H1 (cell line): ENCODE data around the gene LANCL3. TPM values are rescaled to one million over a fixed set of nuclear protein-coding genes. Genes with fewer than 3 reads are reported as not detected.

ENCODE experiments used
- CTCF ChIA-PET: fragments of 300-600 bp; sonication (Branson Sonifier 250); formaldehyde crosslinking; loops from one replicate; lab custom pipeline; 2021; ENCODE audit not compliant: partially characterized antibody; lab: Charles Lee
- POLR2A ChIA-PET: fragments of 300-600 bp; sonication (Branson Sonifier 250); formaldehyde crosslinking; loops from one replicate; lab custom pipeline; 2021; ENCODE audit warnings: inconsistent platforms; ENCODE audit not compliant: partially characterized antibody; lab: Charles Lee
- DNase-seq, 2 experiments: peaks; one replicate each; pipeline versions ENCODE4 v3.0.0 to v3.0.0-alpha.2; 2010 to 2022; ENCODE audit warnings: low spot score in 2 of 2, low read depth in 1 of 2, mixed read lengths in 1 of 2
- FAIRE-seq: peaks from 2 replicates; lab custom pipeline; 2011; peaks lifted over from hg19 to GRCh38; lab: Jason Lieb, UNC
- H2AFZ ChIP-seq: 2 replicates; pipeline ENCODE4 v1.8.1; 2012; ENCODE audit warnings: low read length, inconsistent platforms
- H2AK5ac ChIP-seq: 2 replicates; pipeline ENCODE4 v1.6.1; 2013; ENCODE audit warnings: low read depth, low read length
- H2BK120ac ChIP-seq: replicated peaks from 2 replicates; pipeline ENCODE3; 2013; ENCODE audit warnings: low read depth, low read length, inconsistent platforms
- H2BK12ac ChIP-seq: 2 replicates; pipeline ENCODE4 v1.6.1; 2013; ENCODE audit warnings: low read depth, low read length
- H2BK15ac ChIP-seq: 2 replicates; pipeline ENCODE4 v1.6.1; 2013; ENCODE audit warnings: low read length
- H2BK20ac ChIP-seq: 2 replicates; pipeline ENCODE4 v1.6.1; 2013; ENCODE audit warnings: low read length
- H2BK5ac ChIP-seq: 2 replicates; pipeline ENCODE4 v1.6.1; 2013; ENCODE audit warnings: low read depth, low read length
- H3K14ac ChIP-seq: 2 replicates; pipeline ENCODE4 v1.6.1; 2013; ENCODE audit warnings: inconsistent platforms; ENCODE audit not compliant: insufficient read length
- H3K18ac ChIP-seq: 2 replicates; pipeline ENCODE4 v1.6.1; 2013; ENCODE audit warnings: low read length; ENCODE audit errors: extremely low read depth
- H3K23ac ChIP-seq: 2 replicates; pipeline ENCODE4 v1.6.1; 2013; ENCODE audit warnings: inconsistent platforms; ENCODE audit not compliant: insufficient read length
- H3K23me2 ChIP-seq: 2 replicates; pipeline ENCODE4 v1.6.1; 2013; ENCODE audit warnings: low read depth, low read length
- H3K27ac ChIP-seq: 2 replicates; pipeline ENCODE4 v1.6.1; 2011; ENCODE audit warnings: low read depth, low read length, inconsistent platforms
- H3K27me3 ChIP-seq, 4 experiments: replicated peaks in 1 of 4; 1 replicate in 1 of 4; 2 replicates in 3 of 4; pipeline versions ENCODE4 v1.6.1 to v1.8.1; 2011 to 2013; ENCODE audit warnings: low read length in 3 of 4, mild to moderate bottlenecking in 3 of 4, inconsistent platforms in 2 of 4, mixed read lengths in 2 of 4, moderate library complexity in 1 of 4; ENCODE audit not compliant: control insufficient read depth in 3 of 4, insufficient read depth in 3 of 4; ENCODE audit errors: extremely low read depth in 1 of 4
- H3K36me3 ChIP-seq, 4 experiments: 2 replicates each; pipeline versions ENCODE4 v1.6.1 to v1.8.1; 2011 to 2013; ENCODE audit warnings: mild to moderate bottlenecking in 4 of 4, low read length in 3 of 4, moderate library complexity in 2 of 4, control low read depth in 1 of 4, inconsistent platforms in 1 of 4; ENCODE audit not compliant: insufficient read depth in 4 of 4, control insufficient read depth in 2 of 4
- H3K4ac ChIP-seq: replicated peaks from 2 replicates; pipeline ENCODE3; 2013; ENCODE audit warnings: low read length, low read depth, mixed read lengths, inconsistent platforms; ENCODE audit not compliant: insufficient read length
- H3K4me1 ChIP-seq, 4 experiments: replicated peaks in 1 of 4; 1 replicate in 1 of 4; 2 replicates in 3 of 4; pipeline versions ENCODE4 v1.6.1 to v1.8.1; 2011 to 2013; ENCODE audit warnings: low read length in 3 of 4, inconsistent platforms in 2 of 4, mixed read lengths in 1 of 4; ENCODE audit not compliant: insufficient read depth in 4 of 4, control insufficient read depth in 3 of 4
- H3K4me2 ChIP-seq, 2 experiments: 2 replicates each; pipeline versions ENCODE4 v1.6.1 to v1.8.1; 2011 to 2013; ENCODE audit warnings: low read depth in 2 of 2, low read length in 2 of 2, control low read depth in 1 of 2, inconsistent platforms in 1 of 2, mild to moderate bottlenecking in 1 of 2; ENCODE audit not compliant: insufficient read depth in 1 of 2
- H3K4me3 ChIP-seq, 4 experiments: fragments of 200-600, 300-600 bp in 1 of 4; sonication (generic), shearing (Covaris generic), sonication (Bioruptor Twin) in 1 of 4; 2 replicates each; pipeline versions ENCODE4 v1.5.1 to v1.8.1; 2011 to 2016; ENCODE audit warnings: low read length in 4 of 4, low read depth in 3 of 4, control low read depth in 2 of 4, inconsistent platforms in 2 of 4, mild to moderate bottlenecking in 2 of 4, mixed read lengths in 1 of 4, moderate library complexity in 1 of 4; ENCODE audit not compliant: insufficient read depth in 2 of 4; ENCODE audit errors: extremely low read depth in 1 of 4
- H3K56ac ChIP-seq: replicated peaks from 2 replicates; pipeline ENCODE3; 2013; ENCODE audit warnings: low read depth, mild to moderate bottlenecking, mixed read lengths, low read length, inconsistent platforms; ENCODE audit not compliant: insufficient read length
- H3K79me1 ChIP-seq: 2 replicates; pipeline ENCODE4 v1.6.1; 2013; ENCODE audit warnings: low read depth, low read length, control low read depth
- H3K79me2 ChIP-seq, 2 experiments: 2 replicates each; pipeline versions ENCODE4 v1.6.1 to v1.8.1; 2012 to 2013; ENCODE audit warnings: low read length in 2 of 2, mild to moderate bottlenecking in 2 of 2, inconsistent platforms in 1 of 2; ENCODE audit not compliant: insufficient read depth in 2 of 2, control insufficient read depth in 1 of 2
- H3K9ac ChIP-seq, 4 experiments: replicated peaks in 1 of 4; 1 replicate in 1 of 4; 2 replicates in 3 of 4; pipeline versions ENCODE4 v1.6.1 to v1.8.1; 2011 to 2013; ENCODE audit warnings: low read depth in 3 of 4, low read length in 3 of 4, control low read depth in 2 of 4, mild to moderate bottlenecking in 2 of 4, moderate library complexity in 2 of 4, inconsistent platforms in 1 of 4; ENCODE audit errors: extremely low read depth in 1 of 4
- H3K9me3 ChIP-seq, 2 experiments: 2 replicates each; pipeline versions ENCODE4 v1.6.1 to v1.8.1; 2012 to 2013; ENCODE audit warnings: mild to moderate bottlenecking in 2 of 2, moderate library complexity in 2 of 2, control low read depth in 1 of 2, inconsistent platforms in 1 of 2, low read depth in 1 of 2, low read length in 1 of 2, mixed read lengths in 1 of 2; ENCODE audit not compliant: insufficient read depth in 2 of 2
- H4K20me1 ChIP-seq, 2 experiments: replicated peaks in 1 of 2; 2 replicates each; pipeline versions ENCODE3 to v1.8.1; 2011 to 2013; ENCODE audit warnings: inconsistent platforms in 2 of 2, low read length in 2 of 2, mild to moderate bottlenecking in 1 of 2; ENCODE audit not compliant: insufficient read depth in 2 of 2, control insufficient read depth in 1 of 2
- H4K5ac ChIP-seq: 2 replicates; pipeline ENCODE4 v1.6.1; 2013; ENCODE audit warnings: low read length, low read depth, mixed read lengths, inconsistent platforms; ENCODE audit not compliant: insufficient read length
- H4K8ac ChIP-seq: 2 replicates; pipeline ENCODE4 v1.8.0; 2013; ENCODE audit warnings: mild to moderate bottlenecking, moderate library complexity, low read length, inconsistent platforms; ENCODE audit not compliant: insufficient read depth; ENCODE audit errors: extremely low read depth
- H4K91ac ChIP-seq: replicated peaks from 2 replicates; pipeline ENCODE3; 2013; ENCODE audit warnings: low read length, mixed read lengths, inconsistent platforms; ENCODE audit not compliant: insufficient read length
- BCL11A ChIP-seq, 2 experiments: IDR thresholded peaks; one replicate each; pipeline ENCODE4 v1.6.1; 2011; ENCODE audit warnings: low read depth in 2 of 2, low read length in 2 of 2, mild to moderate bottlenecking in 2 of 2
- CTBP2 ChIP-seq: IDR thresholded peaks from 2 replicates; pipeline ENCODE4 v1.7.0; 2011; ENCODE audit warnings: borderline replicate concordance, mild to moderate bottlenecking, moderate library complexity, mixed read lengths, low read length; ENCODE audit not compliant: insufficient read depth, insufficient read length
- EZH2 ChIP-seq: fragments of 200-600 bp; sonication (generic); IDR thresholded peaks from 2 replicates; pipeline ENCODE4 v1.7.1; 2012; ENCODE audit warnings: low read depth, mild to moderate bottlenecking, moderate library complexity, low read length, inconsistent platforms; ENCODE audit not compliant: severe bottlenecking
- GTF2F1 ChIP-seq: IDR thresholded peaks from 2 replicates; pipeline ENCODE4 v1.6.1; 2012; ENCODE audit warnings: low read depth, low read length, improper control_type of control experiment, borderline replicate concordance
- JUN ChIP-seq: IDR thresholded peaks from 2 replicates; pipeline ENCODE4 v1.6.1; 2011; ENCODE audit warnings: low read depth, mild to moderate bottlenecking, improper control_type of control experiment, low read length
- KDM5A ChIP-seq: fragments of 200-600 bp; IDR thresholded peaks from 2 replicates; pipeline ENCODE4 v1.7.1; 2012; ENCODE audit warnings: mild to moderate bottlenecking, low read length, inconsistent platforms, mixed read lengths
- PHF8 ChIP-seq: fragments of 200-600 bp; sonication (generic); conservative IDR thresholded peaks from 2 replicates; pipeline ENCODE4 v1.7.1; 2012; ENCODE audit warnings: low read depth, mild to moderate bottlenecking, inconsistent platforms, low read length, moderate library complexity
- RBBP5 ChIP-seq: IDR thresholded peaks from 2 replicates; pipeline ENCODE4 v1.7.1; 2012; ENCODE audit warnings: low read depth, mild to moderate bottlenecking, inconsistent platforms, low read length, moderate library complexity, borderline replicate concordance
- RFX5 ChIP-seq: IDR thresholded peaks from 2 replicates; pipeline ENCODE4 v1.6.1; 2011; ENCODE audit warnings: low read depth, low read length, improper control_type of control experiment, borderline replicate concordance
- RXRA ChIP-seq: IDR thresholded peaks from 2 replicates; pipeline ENCODE4 v1.6.1; 2011; ENCODE audit warnings: low read depth, mild to moderate bottlenecking, low read length, moderate library complexity; ENCODE audit not compliant: insufficient read depth
- SAP30 ChIP-seq: fragments of 300-600 bp; sonication (generic); IDR thresholded peaks from 2 replicates; pipeline ENCODE4 v1.7.1; 2012; ENCODE audit warnings: low read length, moderate library complexity, mild to moderate bottlenecking, inconsistent platforms; ENCODE audit not compliant: insufficient read depth, insufficient replicate concordance
- USF2 ChIP-seq: IDR thresholded peaks from 2 replicates; pipeline ENCODE4 v1.6.1; 2011; ENCODE audit warnings: low read length, improper control_type of control experiment
- YY1 ChIP-seq: IDR thresholded peaks from 2 replicates; pipeline ENCODE4 v1.6.1; 2011; ENCODE audit warnings: low read depth, mild to moderate bottlenecking, low read length
- WGBS, 2 experiments: shearing (Covaris generic) in 1 of 2; methylation state at CpG; one replicate each; pipeline versions ENCODE4 v1.1.6 to v1.1.7; 2013 to 2015; ENCODE audit warnings: low lambda C conversion rate in 2 of 2, mixed read lengths in 2 of 2, inconsistent platforms in 1 of 2, low coverage in 1 of 2, missing lambda C conversion rate in 1 of 2; ENCODE audit not compliant: insufficient replicate concordance in 2 of 2, insufficient coverage in 1 of 2, insufficient read length in 1 of 2; ENCODE audit errors: extremely low coverage in 1 of 2, missing lambda C conversion rate in 1 of 2; 5-methylcytosine and 5-hydroxymethylcytosine counted together
- polyA plus RNA-seq, 7 experiments: library from polyadenylated mRNA; depleted of rRNA in 3 of 7; stranded (reverse) in 5 of 7; unstranded in 2 of 7; fragments of >200 nt in 5 of 7; fragments of 200-250 nt in 2 of 7; gene quantifications; 1 replicate in 5 of 7; 2 replicates in 1 of 7; 4 replicates in 1 of 7; pipeline versions ENCODE4 v1.2.1 to v1.2.3, GENCODE V29; 2011 to 2013; ENCODE audit warnings: missing spikeins in 2 of 7, mixed read lengths in 2 of 7
- total RNA-seq: library from RNA; stranded (reverse); fragmentation: NEBNext Ultra II Directional; extraction: Animal tissue kit (Norgen Biotek cat#: 25700); gene quantifications from 2 replicates; pipeline ENCODE4 v1.2.1, GENCODE V29; 2021

LANCL3 gene
- total and polyA plus RNA-seq, 2 of the 8 experiments (the other 6 are each of a cell fraction or from before 2014, with no cell fraction given): 0.11 to 0.37 TPM

GRCh38 chrX:37726346-37726745 lies 154.9 kb downstream of the LANCL3 start:
- no peaks in the 10 kb centered on the region for H3K79me2 ChIP-seq
- H3K14ac ChIP-seq: no peak overlapping the region
- POLR2A ChIA-PET: no interaction called here
- H3K18ac ChIP-seq: no peak overlapping the region
- H3K4me2 ChIP-seq: no peak overlapping the region
- H3K4ac ChIP-seq: no peak overlapping the region
- H3K56ac ChIP-seq: no peak overlapping the region
- FAIRE-seq (no peak), DNase-seq (no peak)
- no peaks in the 10 kb centered on the region for H3K79me1 ChIP-seq
- H3K9me3 ChIP-seq: no peaks in the 10 kb centered on the region
- H3K27ac ChIP-seq: no peak overlapping the region
- H4K5ac ChIP-seq: no peak overlapping the region
- H2BK5ac ChIP-seq: no peak overlapping the region
- no peak overlapping the region for H4K91ac ChIP-seq
- no peak overlapping the region for H3K4me3 ChIP-seq
- no peaks in the 10 kb centered on the region for H3K4me1 ChIP-seq
- no peak overlapping the region for H3K23ac ChIP-seq
- no peak overlapping the region for H2BK12ac ChIP-seq
- CTCF ChIA-PET: no interaction called here
- no peak for TF ChIP-seq YY1
- no peak for TF ChIP-seq CTBP2
- no peak for TF ChIP-seq USF2
- TF ChIP-seq KDM5A: no peak
- no peak for TF ChIP-seq SAP30
- no peak for TF ChIP-seq RXRA
- TF ChIP-seq JUN: no peak
- no peak for TF ChIP-seq BCL11A (IDR thresholded peaks at IDR 0.05; ENCODE audit: low read depth in 2 of 2, low read length in 2 of 2)
- TF ChIP-seq PHF8: no peak
- no peak for TF ChIP-seq RBBP5
- no peak for TF ChIP-seq EZH2
- TF ChIP-seq RFX5: no peak
- no peak for TF ChIP-seq GTF2F1
- H2BK120ac ChIP-seq: no peak overlapping the region
- H3K23me2 ChIP-seq: no peaks in the 10 kb centered on the region
- no peaks in the 10 kb centered on the region for H4K20me1 ChIP-seq
- H4K8ac ChIP-seq: no peak overlapping the region
- H3K9ac ChIP-seq: no peak overlapping the region
- H2BK15ac ChIP-seq: no peak overlapping the region
- H3K36me3 ChIP-seq: no peaks in the 10 kb centered on the region
- no peak overlapping the region for H2AFZ ChIP-seq
- no peak overlapping the region for H2AK5ac ChIP-seq
- WGBS, 2 experiments: 96% methylated on average over 3 of the region's 3 CpGs; no CpG with 5 or more reads in 1 of the 2 experiments
- no peak overlapping the region for H2BK20ac ChIP-seq
- H3K27me3 ChIP-seq: no peaks in the 10 kb centered on the region
